Measurements from ENCODE around the gene PRKCH.

DNA sequence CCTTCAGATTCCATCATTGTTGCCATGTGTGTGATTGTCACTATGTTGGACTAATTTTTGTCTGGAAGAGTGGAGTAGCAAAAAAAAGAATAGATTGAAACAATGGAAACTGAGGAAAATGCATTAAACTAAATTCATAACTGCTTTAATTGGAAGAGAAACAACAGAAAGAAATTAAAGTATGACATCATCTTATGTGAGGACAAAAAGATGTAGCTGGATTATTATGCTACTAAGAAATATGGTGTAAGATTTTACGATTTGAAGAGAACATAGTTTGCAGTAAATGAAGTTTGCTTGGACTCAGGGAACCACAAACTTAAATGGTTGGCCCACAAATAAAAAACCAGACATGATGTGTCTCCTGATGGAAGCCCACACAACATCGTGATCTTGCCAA is 76.8 kb downstream of the PRKCH start:
- TF ChIP-seq, protein P1, sequence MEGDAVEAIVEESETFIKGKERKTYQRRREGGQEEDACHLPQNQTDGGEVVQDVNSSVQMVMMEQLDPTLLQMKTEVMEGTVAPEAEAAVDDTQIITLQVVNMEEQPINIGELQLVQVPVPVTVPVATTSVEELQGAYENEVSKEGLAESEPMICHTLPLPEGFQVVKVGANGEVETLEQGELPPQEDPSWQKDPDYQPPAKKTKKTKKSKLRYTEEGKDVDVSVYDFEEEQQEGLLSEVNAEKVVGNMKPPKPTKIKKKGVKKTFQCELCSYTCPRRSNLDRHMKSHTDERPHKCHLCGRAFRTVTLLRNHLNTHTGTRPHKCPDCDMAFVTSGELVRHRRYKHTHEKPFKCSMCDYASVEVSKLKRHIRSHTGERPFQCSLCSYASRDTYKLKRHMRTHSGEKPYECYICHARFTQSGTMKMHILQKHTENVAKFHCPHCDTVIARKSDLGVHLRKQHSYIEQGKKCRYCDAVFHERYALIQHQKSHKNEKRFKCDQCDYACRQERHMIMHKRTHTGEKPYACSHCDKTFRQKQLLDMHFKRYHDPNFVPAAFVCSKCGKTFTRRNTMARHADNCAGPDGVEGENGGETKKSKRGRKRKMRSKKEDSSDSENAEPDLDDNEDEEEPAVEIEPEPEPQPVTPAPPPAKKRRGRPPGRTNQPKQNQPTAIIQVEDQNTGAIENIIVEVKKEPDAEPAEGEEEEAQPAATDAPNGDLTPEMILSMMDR (CRISPR knock-in tag; IDR thresholded peaks at IDR 0.05), result no peak
- TF ChIP-seq, protein P2, sequence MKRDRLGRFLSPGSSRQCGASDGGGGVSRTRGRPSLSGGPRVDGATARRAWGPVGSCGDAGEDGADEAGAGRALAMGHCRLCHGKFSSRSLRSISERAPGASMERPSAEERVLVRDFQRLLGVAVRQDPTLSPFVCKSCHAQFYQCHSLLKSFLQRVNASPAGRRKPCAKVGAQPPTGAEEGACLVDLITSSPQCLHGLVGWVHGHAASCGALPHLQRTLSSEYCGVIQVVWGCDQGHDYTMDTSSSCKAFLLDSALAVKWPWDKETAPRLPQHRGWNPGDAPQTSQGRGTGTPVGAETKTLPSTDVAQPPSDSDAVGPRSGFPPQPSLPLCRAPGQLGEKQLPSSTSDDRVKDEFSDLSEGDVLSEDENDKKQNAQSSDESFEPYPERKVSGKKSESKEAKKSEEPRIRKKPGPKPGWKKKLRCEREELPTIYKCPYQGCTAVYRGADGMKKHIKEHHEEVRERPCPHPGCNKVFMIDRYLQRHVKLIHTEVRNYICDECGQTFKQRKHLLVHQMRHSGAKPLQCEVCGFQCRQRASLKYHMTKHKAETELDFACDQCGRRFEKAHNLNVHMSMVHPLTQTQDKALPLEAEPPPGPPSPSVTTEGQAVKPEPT (CRISPR knock-in tag; IDR thresholded peaks at IDR 0.05; ENCODE audit: low read depth), result no peak
- TF ChIP-seq HDAC6 (IDR thresholded peaks at IDR 0.05; ENCODE audit: low read depth, low read length) (no peak), PAWR (CRISPR knock-in tag; IDR thresholded peaks at IDR 0.05; ENCODE audit: borderline replicate concordance) (no peak), JUND (CRISPR knock-in tag; IDR thresholded peaks at IDR 0.05) (no peak), HNRNPH1 (optimal IDR thresholded peaks at IDR 0.05; ENCODE audit: low read depth, low read length) (no peak), RBFOX2 (IDR thresholded peaks at IDR 0.05; ENCODE audit: low read depth, low read length) (no peak), GABPA (IDR thresholded peaks at IDR 0.05; ENCODE audit: low read depth, low read length) (no peak), GABPA (CRISPR knock-in tag; IDR thresholded peaks at IDR 0.05; ENCODE audit: low read depth) (no peak)
- TF ChIP-seq, protein P3, sequence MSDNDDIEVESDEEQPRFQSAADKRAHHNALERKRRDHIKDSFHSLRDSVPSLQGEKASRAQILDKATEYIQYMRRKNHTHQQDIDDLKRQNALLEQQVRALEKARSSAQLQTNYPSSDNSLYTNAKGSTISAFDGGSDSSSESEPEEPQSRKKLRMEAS (IDR thresholded peaks at IDR 0.05), result no peak
- TF ChIP-seq, protein P4, sequence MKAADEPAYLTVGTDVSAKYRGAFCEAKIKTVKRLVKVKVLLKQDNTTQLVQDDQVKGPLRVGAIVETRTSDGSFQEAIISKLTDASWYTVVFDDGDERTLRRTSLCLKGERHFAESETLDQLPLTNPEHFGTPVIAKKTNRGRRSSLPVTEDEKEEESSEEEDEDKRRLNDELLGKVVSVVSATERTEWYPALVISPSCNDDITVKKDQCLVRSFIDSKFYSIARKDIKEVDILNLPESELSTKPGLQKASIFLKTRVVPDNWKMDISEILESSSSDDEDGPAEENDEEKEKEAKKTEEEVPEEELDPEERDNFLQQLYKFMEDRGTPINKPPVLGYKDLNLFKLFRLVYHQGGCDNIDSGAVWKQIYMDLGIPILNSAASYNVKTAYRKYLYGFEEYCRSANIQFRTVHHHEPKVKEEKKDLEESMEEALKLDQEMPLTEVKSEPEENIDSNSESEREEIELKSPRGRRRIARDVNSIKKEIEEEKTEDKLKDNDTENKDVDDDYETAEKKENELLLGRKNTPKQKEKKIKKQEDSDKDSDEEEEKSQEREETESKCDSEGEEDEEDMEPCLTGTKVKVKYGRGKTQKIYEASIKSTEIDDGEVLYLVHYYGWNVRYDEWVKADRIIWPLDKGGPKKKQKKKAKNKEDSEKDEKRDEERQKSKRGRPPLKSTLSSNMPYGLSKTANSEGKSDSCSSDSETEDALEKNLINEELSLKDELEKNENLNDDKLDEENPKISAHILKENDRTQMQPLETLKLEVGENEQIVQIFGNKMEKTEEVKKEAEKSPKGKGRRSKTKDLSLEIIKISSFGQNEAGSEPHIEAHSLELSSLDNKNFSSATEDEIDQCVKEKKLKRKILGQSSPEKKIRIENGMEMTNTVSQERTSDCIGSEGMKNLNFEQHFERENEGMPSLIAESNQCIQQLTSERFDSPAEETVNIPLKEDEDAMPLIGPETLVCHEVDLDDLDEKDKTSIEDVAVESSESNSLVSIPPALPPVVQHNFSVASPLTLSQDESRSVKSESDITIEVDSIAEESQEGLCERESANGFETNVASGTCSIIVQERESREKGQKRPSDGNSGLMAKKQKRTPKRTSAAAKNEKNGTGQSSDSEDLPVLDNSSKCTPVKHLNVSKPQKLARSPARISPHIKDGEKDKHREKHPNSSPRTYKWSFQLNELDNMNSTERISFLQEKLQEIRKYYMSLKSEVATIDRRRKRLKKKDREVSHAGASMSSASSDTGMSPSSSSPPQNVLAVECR (CRISPR knock-in tag; IDR thresholded peaks at IDR 0.05; ENCODE audit: borderline replicate concordance), result no peak
- TF ChIP-seq, protein P5, sequence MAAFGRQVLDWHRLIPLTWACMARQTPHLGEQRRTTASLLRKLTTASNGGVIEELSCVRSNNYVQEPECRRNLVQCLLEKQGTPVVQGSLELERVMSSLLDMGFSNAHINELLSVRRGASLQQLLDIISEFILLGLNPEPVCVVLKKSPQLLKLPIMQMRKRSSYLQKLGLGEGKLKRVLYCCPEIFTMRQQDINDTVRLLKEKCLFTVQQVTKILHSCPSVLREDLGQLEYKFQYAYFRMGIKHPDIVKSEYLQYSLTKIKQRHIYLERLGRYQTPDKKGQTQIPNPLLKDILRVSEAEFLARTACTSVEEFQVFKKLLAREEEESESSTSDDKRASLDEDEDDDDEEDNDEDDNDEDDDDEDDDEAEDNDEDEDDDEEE (CRISPR knock-in tag; IDR thresholded peaks at IDR 0.05), result no peak
- TF ChIP-seq, protein P6, sequence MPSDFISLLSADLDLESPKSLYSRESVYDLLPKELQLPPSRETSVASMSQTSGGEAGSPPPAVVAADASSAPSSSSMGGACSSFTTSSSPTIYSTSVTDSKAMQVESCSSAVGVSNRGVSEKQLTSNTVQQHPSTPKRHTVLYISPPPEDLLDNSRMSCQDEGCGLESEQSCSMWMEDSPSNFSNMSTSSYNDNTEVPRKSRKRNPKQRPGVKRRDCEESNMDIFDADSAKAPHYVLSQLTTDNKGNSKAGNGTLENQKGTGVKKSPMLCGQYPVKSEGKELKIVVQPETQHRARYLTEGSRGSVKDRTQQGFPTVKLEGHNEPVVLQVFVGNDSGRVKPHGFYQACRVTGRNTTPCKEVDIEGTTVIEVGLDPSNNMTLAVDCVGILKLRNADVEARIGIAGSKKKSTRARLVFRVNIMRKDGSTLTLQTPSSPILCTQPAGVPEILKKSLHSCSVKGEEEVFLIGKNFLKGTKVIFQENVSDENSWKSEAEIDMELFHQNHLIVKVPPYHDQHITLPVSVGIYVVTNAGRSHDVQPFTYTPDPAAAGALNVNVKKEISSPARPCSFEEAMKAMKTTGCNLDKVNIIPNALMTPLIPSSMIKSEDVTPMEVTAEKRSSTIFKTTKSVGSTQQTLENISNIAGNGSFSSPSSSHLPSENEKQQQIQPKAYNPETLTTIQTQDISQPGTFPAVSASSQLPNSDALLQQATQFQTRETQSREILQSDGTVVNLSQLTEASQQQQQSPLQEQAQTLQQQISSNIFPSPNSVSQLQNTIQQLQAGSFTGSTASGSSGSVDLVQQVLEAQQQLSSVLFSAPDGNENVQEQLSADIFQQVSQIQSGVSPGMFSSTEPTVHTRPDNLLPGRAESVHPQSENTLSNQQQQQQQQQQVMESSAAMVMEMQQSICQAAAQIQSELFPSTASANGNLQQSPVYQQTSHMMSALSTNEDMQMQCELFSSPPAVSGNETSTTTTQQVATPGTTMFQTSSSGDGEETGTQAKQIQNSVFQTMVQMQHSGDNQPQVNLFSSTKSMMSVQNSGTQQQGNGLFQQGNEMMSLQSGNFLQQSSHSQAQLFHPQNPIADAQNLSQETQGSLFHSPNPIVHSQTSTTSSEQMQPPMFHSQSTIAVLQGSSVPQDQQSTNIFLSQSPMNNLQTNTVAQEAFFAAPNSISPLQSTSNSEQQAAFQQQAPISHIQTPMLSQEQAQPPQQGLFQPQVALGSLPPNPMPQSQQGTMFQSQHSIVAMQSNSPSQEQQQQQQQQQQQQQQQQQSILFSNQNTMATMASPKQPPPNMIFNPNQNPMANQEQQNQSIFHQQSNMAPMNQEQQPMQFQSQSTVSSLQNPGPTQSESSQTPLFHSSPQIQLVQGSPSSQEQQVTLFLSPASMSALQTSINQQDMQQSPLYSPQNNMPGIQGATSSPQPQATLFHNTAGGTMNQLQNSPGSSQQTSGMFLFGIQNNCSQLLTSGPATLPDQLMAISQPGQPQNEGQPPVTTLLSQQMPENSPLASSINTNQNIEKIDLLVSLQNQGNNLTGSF (CRISPR knock-in tag; IDR thresholded peaks at IDR 0.05), result no peak
